Calu3 (cell line): ENCODE measurements around the gene DOHH. TPM values are rescaled to one million over a fixed set of nuclear protein-coding genes. Genes with fewer than 3 reads are reported as not detected.

ENCODE experiments used
- BruUV-seq: library from RNA; stranded (reverse); fragments of 400-500 nt; replicated peaks from 2 replicates; lab custom pipeline; 2021; lab: Mats Ljungman, UMichigan
- CTCF ChIA-PET: fragments of 300-600 bp; sonication (Branson Sonifier 250); formaldehyde crosslinking; loops from one replicate; lab custom pipeline; 2022; ENCODE audit warnings: antibody characterized with exemption; lab: Charles Lee
- DNase-seq: peaks from one replicate; pipeline ENCODE4 v3.0.0; 2022
- H3K27ac Mint-ChIP-seq: one replicate; pipeline ENCODE4 v1.8.0; 2022; ENCODE audit warnings: mixed read lengths; ENCODE audit not compliant: unreplicated experiment
- H3K27me3 Mint-ChIP-seq: one replicate; pipeline ENCODE4 v1.8.0; 2022; ENCODE audit warnings: mixed read lengths; ENCODE audit not compliant: unreplicated experiment
- H3K36me3 Mint-ChIP-seq: one replicate; pipeline ENCODE4 v1.8.0; 2022; ENCODE audit warnings: mild to moderate bottlenecking, moderate library complexity, mixed read lengths; ENCODE audit not compliant: insufficient read depth, unreplicated experiment
- H3K4me1 Mint-ChIP-seq: one replicate; pipeline ENCODE4 v1.8.0; 2022; ENCODE audit warnings: mild to moderate bottlenecking, low read depth, mixed read lengths; ENCODE audit not compliant: unreplicated experiment
- H3K4me3 Mint-ChIP-seq: one replicate; pipeline ENCODE4 v1.8.0; 2022; ENCODE audit warnings: mild to moderate bottlenecking, low read depth, moderate library complexity, mixed read lengths; ENCODE audit not compliant: unreplicated experiment
- H3K9me3 Mint-ChIP-seq: one replicate; pipeline ENCODE4 v1.8.0; 2022; ENCODE audit warnings: low read depth, mixed read lengths; ENCODE audit not compliant: unreplicated experiment
- CTCF ChIP-seq: fragments of 200-600 bp; IDR thresholded peaks from one replicate; pipeline ENCODE4 v1.8.0; 2022; ENCODE audit warnings: antibody characterized with exemption; ENCODE audit not compliant: unreplicated experiment
- intact Hi-C: fragments of 100-400 bp; cut with micrococcal nuclease; formaldehyde crosslinking; loops from one replicate; pipeline ENCODE4 v1.10.0; 2022; ENCODE audit not compliant: unreplicated experiment
- total RNA-seq: library from RNA; stranded (reverse); gene quantifications from 2 replicates; pipeline ENCODE4 v1.2.3, GENCODE V29; 2022

Gene DOHH
- total RNA-seq, 1 experiment from 2014 or later, result 11.6 TPM

GRCh38 chr19:3544058-3544376 is 43.5 kb upstream of the DOHH start:
- TF ChIP-seq CTCF, result no peak
- no peak overlapping the region for H3K27ac Mint-ChIP-seq
- DNase-seq, result no peak
- no peaks in the 10 kb centered on the region for H3K27me3 Mint-ChIP-seq
- peaks cover 12% of the 10 kb centered on the region for H3K4me1 Mint-ChIP-seq
- no peak overlapping the region for H3K4me3 Mint-ChIP-seq
- no TSS peak for BruUV-seq
- no peaks in the 10 kb centered on the region for H3K9me3 Mint-ChIP-seq
- CTCF ChIA-PET, result no interaction called here
- H3K36me3 Mint-ChIP-seq, result peaks cover 37% of the 10 kb centered on the region
- intact Hi-C loops, result no loop called here

GRCh38 chr19:3543150-3544057 is 42.9 kb upstream of the DOHH start:
- Mint-ChIP-seq H3K27me3 (no peaks in the 10 kb centered on the region), H3K36me3 (peaks cover 39% of the 10 kb centered on the region), H3K4me3 (no peak overlapping the region), H3K9me3 (no peaks in the 10 kb centered on the region), H3K27ac (no peak overlapping the region), H3K4me1 (peaks cover 12% of the 10 kb centered on the region)
- CTCF ChIA-PET, result no interaction called here
- DNase-seq, result no peak
- BruUV-seq, result no TSS peak
- intact Hi-C loops, result no loop called here
- no peak for TF ChIP-seq CTCF

GRCh38 chr19:3539756-3540118 is 39.3 kb upstream of the DOHH start:
- H3K36me3 Mint-ChIP-seq, result peaks cover 52% of the 10 kb centered on the region
- no peaks in the 10 kb centered on the region for H3K27me3 Mint-ChIP-seq
- no peak overlapping the region for H3K27ac Mint-ChIP-seq
- H3K9me3 Mint-ChIP-seq, result no peaks in the 10 kb centered on the region
- H3K4me1 Mint-ChIP-seq, result peaks cover under 1% of the 10 kb centered on the region
- intact Hi-C loops, result no loop called here
- TF ChIP-seq CTCF, result no peak
- no peak overlapping the region for H3K4me3 Mint-ChIP-seq
- CTCF ChIA-PET, result interaction anchor here (0.6 kb wide), 1 partner anchor 54 kb away, joined by 4 read pairs; no protein-coding TSS in a partner anchor
- DNase-seq, result no peak
- TSS peak; percentile 14 for BruUV-seq

GRCh38 chr19:3538965-3539755 is 38.7 kb upstream of the DOHH start, which contains the start of gene TEKTIP1:
TEKTIP1 (plus strand) TSS chr19:3539174; CDS start chr19:3539178, 4 bp downstream.
- CTCF ChIA-PET, result interaction anchor here (0.6 kb wide), 1 partner anchor 54 kb away, joined by 4 read pairs; no protein-coding TSS in a partner anchor
- peak within 1 kb of the TSS; percentile 37 for H3K27ac Mint-ChIP-seq
- H3K36me3 Mint-ChIP-seq, result peaks cover 53% of the 10 kb centered on the region
- intact Hi-C loops, result no loop called here
- H3K4me3 Mint-ChIP-seq, result no peak within 1 kb of the TSS
- no peaks in the 10 kb centered on the region for H3K9me3 Mint-ChIP-seq
- H3K4me1 Mint-ChIP-seq, result no peaks in the 10 kb centered on the region
- TF ChIP-seq CTCF, result no peak
- BruUV-seq, result no TSS peak
- DNase-seq, result no peak
- no peaks in the 10 kb centered on the region for H3K27me3 Mint-ChIP-seq
